ENCODE data around the gene LDHD.
"Not testable (repeated sequence)": the region's sequence is repeated elsewhere in the genome, so short reads cannot be mapped to it uniquely, and the experiment has no call there.

The LDHD gene

GRCh38 chr16:75099738-75100602, 16.6 kb downstream of the LDHD start:
- DNase-seq (ENCODE audit: low spot score) = no peak

GRCh38 chr16:75099075-75099667, 17.4 kb downstream of the LDHD start:
- DNase-seq (ENCODE audit: low spot score) = no peak

- DNase-seq (ENCODE audit: low spot score) = no peak
Observed at GRCh38 chr16:75097941-75098901, 18.4 kb downstream of the LDHD start.

- DNase-seq (ENCODE audit: low spot score) = no peak
Observed at GRCh38 chr16:75097191-75097761, 19.3 kb downstream of the LDHD start.

GRCh38 chr16:75096656-75097055, 19.9 kb downstream of the LDHD start:
- no peak for DNase-seq (ENCODE audit: low spot score)

GRCh38 chr16:75095204-75095621, 21.4 kb downstream of the LDHD start:
- no peak for DNase-seq (ENCODE audit: low spot score)

- DNase-seq (ENCODE audit: low spot score) = no peak
Observed at GRCh38 chr16:75093598-75094540, 22.7 kb downstream of the LDHD start.

- DNase-seq (ENCODE audit: low spot score) = no peak
Observed at GRCh38 chr16:75092777-75093176, 23.8 kb downstream of the LDHD start.

- not testable (repeated sequence) for DNase-seq (ENCODE audit: low spot score)
Observed at GRCh38 chr16:75091619-75092018, 25.0 kb downstream of the LDHD start.

GRCh38 chr16:75090899-75091298, 25.7 kb downstream of the LDHD start:
- not testable (repeated sequence) for DNase-seq (ENCODE audit: low spot score)

GRCh38 chr16:75089486-75090202, 26.9 kb downstream of the LDHD start:
- DNase-seq (ENCODE audit: low spot score) = no peak

- no peak for DNase-seq (ENCODE audit: low spot score)
Observed at GRCh38 chr16:75088934-75089333, 27.6 kb downstream of the LDHD start.

GRCh38 chr16:75088216-75088615, 28.4 kb downstream of the LDHD start:
- no peak for DNase-seq (ENCODE audit: low spot score)

GRCh38 chr16:75087375-75087979, 29.1 kb downstream of the LDHD start:
- DNase-seq (ENCODE audit: low spot score) = peak; percentile 28

GRCh38 chr16:75086688-75087374, 29.7 kb downstream of the LDHD start:
- DNase-seq (ENCODE audit: low spot score) = no peak

- no peak for DNase-seq (ENCODE audit: low spot score)
Observed at GRCh38 chr16:75086281-75086680, 30.3 kb downstream of the LDHD start.

GRCh38 chr16:75085556-75085955, 31.0 kb downstream of the LDHD start:
- DNase-seq (ENCODE audit: low spot score) = no peak

- no peak for DNase-seq (ENCODE audit: low spot score)
Observed at GRCh38 chr16:75083813-75084212, 32.8 kb downstream of the LDHD start.

Measured in SK-N-DZ (cell line).